HEK293 (cell line): Measurements from ENCODE around the gene ECT2.

ENCODE experiments used
- KLF16 ChIP-seq: fragments of 450-650 bp; formaldehyde crosslinking; IDR thresholded peaks from 2 replicates; pipeline ENCODE4 v1.5.1; 2017; ENCODE audit warnings: missing biosample characterization, missing genetic modification characterization
- KLF8 ChIP-seq: fragments of 450-650 bp; formaldehyde crosslinking; IDR thresholded peaks from 2 replicates; pipeline ENCODE4 v1.5.1; 2016; ENCODE audit warnings: missing biosample characterization, missing genetic modification characterization
- MZF1 ChIP-seq: fragments of 450-650 bp; formaldehyde crosslinking; IDR thresholded peaks from 2 replicates; pipeline ENCODE4 v1.5.1; 2017; ENCODE audit warnings: missing biosample characterization, missing genetic modification characterization, borderline replicate concordance
- SCRT1 ChIP-seq: fragments of 450-650 bp; formaldehyde crosslinking; IDR thresholded peaks from 2 replicates; pipeline ENCODE4 v1.5.1; 2016; ENCODE audit warnings: missing biosample characterization, missing genetic modification characterization, borderline replicate concordance
- TRIM28 ChIP-seq: IDR thresholded peaks from 2 replicates; pipeline ENCODE4 v1.6.1; 2011; ENCODE audit warnings: low read length, control low read depth, borderline replicate concordance
- WT1 ChIP-seq: fragments of 450-650 bp; formaldehyde crosslinking; IDR thresholded peaks from 2 replicates; pipeline ENCODE4 v1.5.1; 2016; ENCODE audit warnings: missing biosample characterization, missing genetic modification characterization
- ZBTB17 ChIP-seq: fragments of 450-650 bp; formaldehyde crosslinking; IDR thresholded peaks from 2 replicates; pipeline ENCODE4 v1.5.1; 2016; ENCODE audit warnings: missing biosample characterization, missing genetic modification characterization
- ZBTB21 ChIP-seq: fragments of 450-650 bp; formaldehyde crosslinking; IDR thresholded peaks from 2 replicates; pipeline ENCODE4 v1.5.1; 2017; ENCODE audit warnings: missing biosample characterization, missing genetic modification characterization
- ZFP69B ChIP-seq: fragments of 450-650 bp; formaldehyde crosslinking; IDR thresholded peaks from 2 replicates; pipeline ENCODE4 v1.5.1; 2016; ENCODE audit warnings: missing biosample characterization, missing genetic modification characterization
- ZNF133 ChIP-seq: fragments of 450-650 bp; formaldehyde crosslinking; IDR thresholded peaks from 2 replicates; pipeline ENCODE4 v1.5.1; 2016; ENCODE audit warnings: missing biosample characterization, missing genetic modification characterization
- ZNF174 ChIP-seq: fragments of 450-650 bp; formaldehyde crosslinking; IDR thresholded peaks from 2 replicates; pipeline ENCODE4 v1.5.0; 2017; ENCODE audit warnings: missing biosample characterization, mild to moderate bottlenecking, missing genetic modification characterization
- ZNF184 ChIP-seq: fragments of 450-650 bp; IDR thresholded peaks from 2 replicates; pipeline ENCODE4 v1.5.1; 2018; ENCODE audit warnings: missing biosample characterization, mild to moderate bottlenecking, missing genetic modification characterization
- ZNF24 ChIP-seq: fragments of 450-650 bp; formaldehyde crosslinking; IDR thresholded peaks from 2 replicates; pipeline ENCODE4 v1.5.1; 2016; ENCODE audit warnings: missing biosample characterization, missing genetic modification characterization
- ZNF266 ChIP-seq: fragments of 450-650 bp; formaldehyde crosslinking; IDR thresholded peaks from 2 replicates; pipeline ENCODE4 v1.5.1; 2016; ENCODE audit warnings: missing biosample characterization, missing genetic modification characterization, low read depth
- ZNF274 ChIP-seq, 2 experiments: fragments of 200-500 bp in 1 of 2; fragments of 450-650 bp in 1 of 2; sonication (Bioruptor generic) in 1 of 2; formaldehyde crosslinking in 1 of 2; IDR thresholded peaks; 2 replicates each; pipeline versions ENCODE4 v1.5.1 to v1.6.1; 2014 to 2016; ENCODE audit warnings: borderline replicate concordance in 1 of 2, inconsistent platforms in 1 of 2, low read length in 1 of 2, missing biosample characterization in 1 of 2, missing genetic modification characterization in 1 of 2
- ZNF426 ChIP-seq: fragments of 450-650 bp; formaldehyde crosslinking; IDR thresholded peaks from 2 replicates; pipeline ENCODE4 v1.5.1; 2017; ENCODE audit warnings: missing biosample characterization, missing genetic modification characterization, mild to moderate bottlenecking, inconsistent platforms, moderate library complexity
- ZNF48 ChIP-seq: fragments of 450-650 bp; formaldehyde crosslinking; IDR thresholded peaks from 2 replicates; pipeline ENCODE4 v1.5.1; 2016; ENCODE audit warnings: missing biosample characterization, missing genetic modification characterization
- ZNF510 ChIP-seq: fragments of 450-650 bp; formaldehyde crosslinking; IDR thresholded peaks from 2 replicates; pipeline ENCODE4 v1.5.1; 2018; ENCODE audit warnings: mild to moderate bottlenecking, missing genetic modification characterization, missing biosample characterization; ENCODE audit not compliant: insufficient replicate concordance
- ZNF558 ChIP-seq: fragments of 450-650 bp; formaldehyde crosslinking; IDR thresholded peaks from 2 replicates; pipeline ENCODE4 v1.5.1; 2016; ENCODE audit warnings: missing biosample characterization, missing genetic modification characterization
- ZNF560 ChIP-seq: fragments of 450-650 bp; formaldehyde crosslinking; IDR thresholded peaks from 2 replicates; pipeline ENCODE4 v1.5.1; 2017; ENCODE audit warnings: missing biosample characterization, missing genetic modification characterization, borderline replicate concordance
- ZNF571 ChIP-seq: fragments of 450-650 bp; formaldehyde crosslinking; IDR thresholded peaks from 2 replicates; pipeline ENCODE4 v1.5.0; 2017; ENCODE audit warnings: missing biosample characterization, missing genetic modification characterization
- ZNF621 ChIP-seq: fragments of 450-650 bp; formaldehyde crosslinking; IDR thresholded peaks from 2 replicates; pipeline ENCODE4 v1.5.1; 2017; ENCODE audit warnings: missing biosample characterization, missing genetic modification characterization
- ZNF626 ChIP-seq: fragments of 450-650 bp; sonication (Bioruptor Pico); formaldehyde crosslinking; IDR thresholded peaks from 2 replicates; pipeline ENCODE4 v1.5.1; 2018; ENCODE audit warnings: missing biosample characterization, missing genetic modification characterization, inconsistent platforms
- ZNF654 ChIP-seq: fragments of 450-650 bp; formaldehyde crosslinking; IDR thresholded peaks from 2 replicates; pipeline ENCODE4 v1.5.1; 2016; ENCODE audit warnings: low read depth, missing biosample characterization, missing genetic modification characterization
- ZNF677 ChIP-seq: fragments of 450-650 bp; IDR thresholded peaks from 2 replicates; pipeline ENCODE4 v1.5.0; 2018; ENCODE audit warnings: missing biosample characterization, mild to moderate bottlenecking, missing genetic modification characterization, moderate library complexity
- ZNF791 ChIP-seq: fragments of 450-650 bp; formaldehyde crosslinking; IDR thresholded peaks from 2 replicates; pipeline ENCODE4 v1.5.1; 2016; ENCODE audit warnings: missing biosample characterization, missing genetic modification characterization
- ZNF792 ChIP-seq: fragments of 450-650 bp; formaldehyde crosslinking; IDR thresholded peaks from 2 replicates; pipeline ENCODE4 v1.5.1; 2016; ENCODE audit warnings: missing biosample characterization, missing genetic modification characterization
- ZNF837 ChIP-seq: fragments of 450-650 bp; formaldehyde crosslinking; IDR thresholded peaks from 2 replicates; pipeline ENCODE4 v1.5.1; 2016; ENCODE audit warnings: missing biosample characterization, missing genetic modification characterization
- ZSCAN23 ChIP-seq: fragments of 450-650 bp; formaldehyde crosslinking; IDR thresholded peaks from 2 replicates; pipeline ENCODE4 v1.5.1; 2016; ENCODE audit warnings: missing biosample characterization, missing genetic modification characterization
- TF ChIP-seq, protein P1 (sequence below): fragments of 450-650 bp; formaldehyde crosslinking; IDR thresholded peaks from 2 replicates; pipeline ENCODE4 v1.5.1; 2016; ENCODE audit warnings: missing biosample characterization, missing genetic modification characterization
- TF ChIP-seq, protein P2 (sequence below): fragments of 450-650 bp; formaldehyde crosslinking; optimal IDR thresholded peaks from 2 replicates; pipeline ENCODE3; 2016; ENCODE audit warnings: missing biosample characterization, mild to moderate bottlenecking, missing genetic modification characterization
- TF ChIP-seq, protein P3 (sequence below): fragments of 450-650 bp; formaldehyde crosslinking; IDR thresholded peaks from 2 replicates; pipeline ENCODE4 v1.5.1; 2016; ENCODE audit warnings: missing biosample characterization, missing genetic modification characterization
- TF ChIP-seq, protein P4 (sequence below): fragments of 450-650 bp; formaldehyde crosslinking; IDR thresholded peaks from 2 replicates; pipeline ENCODE4 v1.5.1; 2016; ENCODE audit warnings: missing biosample characterization, missing genetic modification characterization

Gene ECT2

DNA sequence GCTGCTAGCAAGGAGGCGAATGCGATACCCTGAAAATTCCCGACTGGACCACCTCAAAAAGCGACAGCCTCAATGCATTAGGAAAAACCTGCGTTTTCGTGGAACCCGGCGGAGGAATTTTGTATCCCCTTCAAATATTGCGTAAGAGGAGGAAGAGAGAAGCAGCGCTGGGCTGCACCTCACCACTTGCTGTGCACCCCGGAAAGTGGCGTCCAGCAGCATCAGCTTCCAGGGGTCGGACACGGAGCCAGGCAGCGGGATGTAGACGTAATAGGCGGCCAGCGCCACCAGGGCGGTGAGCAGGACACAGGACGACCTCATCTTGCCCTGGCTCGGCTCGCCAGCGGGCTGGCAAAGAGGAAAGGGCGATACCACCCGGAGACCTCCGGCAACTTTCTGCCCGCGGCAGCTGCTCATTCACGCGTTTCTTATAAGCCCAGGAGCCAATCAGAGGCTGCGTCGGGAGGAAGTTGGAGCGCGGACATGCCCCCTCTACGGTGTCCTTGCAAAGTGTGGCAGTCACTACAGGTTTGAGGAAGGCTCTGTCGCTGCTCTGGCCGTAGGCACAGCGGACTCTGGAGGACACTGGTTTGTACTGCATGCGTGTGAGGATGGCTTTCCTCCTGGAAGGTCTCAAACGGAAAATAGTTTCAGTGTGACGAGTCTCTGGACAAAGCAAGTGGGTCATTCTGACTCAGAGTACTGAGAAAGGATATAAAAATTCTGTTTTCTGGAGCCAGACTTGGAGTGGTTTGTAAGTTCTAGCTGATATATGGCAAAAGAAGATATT lies 39.7 kb upstream of the ECT2 start, which contains the start of gene NCEH1 (continued):
- TF ChIP-seq, protein P1, sequence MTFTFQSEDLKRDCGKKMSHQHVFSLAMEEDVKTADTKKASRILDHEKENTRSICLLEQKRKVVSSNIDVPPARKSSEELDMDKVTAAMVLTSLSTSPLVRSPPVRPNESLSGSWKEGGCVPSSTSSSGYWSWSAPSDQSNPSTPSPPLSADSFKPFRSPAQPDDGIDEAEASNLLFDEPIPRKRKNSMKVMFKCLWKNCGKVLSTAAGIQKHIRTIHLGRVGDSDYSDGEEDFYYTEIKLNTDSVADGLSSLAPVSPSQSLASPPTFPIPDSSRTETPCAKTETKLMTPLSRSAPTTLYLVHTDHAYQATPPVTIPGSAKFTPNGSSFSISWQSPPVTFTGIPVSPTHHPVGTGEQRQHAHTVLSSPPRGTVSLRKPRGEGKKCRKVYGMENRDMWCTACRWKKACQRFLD (tag by site-specific recombination) = no peak
- TF ChIP-seq ZNF426 (no peak), ZBTB21 (no peak), ZFP69B (tag by site-specific recombination) (no peak), ZNF654 (tag by site-specific recombination) (peak; percentile 48), ZNF133 (tag by site-specific recombination) (no peak), ZBTB17 (tag by site-specific recombination) (no peak; the same call in none of the 2 replicates), ZNF791 (tag by site-specific recombination) (no peak), KLF16 (no peak), WT1 (tag by site-specific recombination) (no peak), ZNF837 (tag by site-specific recombination) (no peak), ZNF571 (tag by site-specific recombination) (no peak), ZSCAN23 (no peak), ZNF510 (no peak), ZNF48 (tag by site-specific recombination) (no peak), ZNF274 (IDR thresholded peaks at IDR 0.05; ENCODE audit: low read length) (no peak), ZNF274 (tag by site-specific recombination; IDR thresholded peaks at IDR 0.05; ENCODE audit: borderline replicate concordance) (no peak), ZNF174 (tag by site-specific recombination) (no peak), ZNF558 (tag by site-specific recombination) (no peak), ZNF184 (tag by site-specific recombination) (no peak), ZNF560 (no peak), MZF1 (tag by site-specific recombination) (no peak), KLF8 (tag by site-specific recombination) (no peak), ZNF677 (tag by site-specific recombination) (no peak), ZNF626 (tag by site-specific recombination) (no peak), ZNF266 (tag by site-specific recombination) (no peak), ZNF621 (tag by site-specific recombination) (no peak), TRIM28 (peak; percentile 57; the same call in 1 of the 2 replicates), ZNF792 (tag by site-specific recombination) (no peak), SCRT1 (tag by site-specific recombination) (no peak), ZNF24 (tag by site-specific recombination) (no peak)
- TF ChIP-seq, protein P2, sequence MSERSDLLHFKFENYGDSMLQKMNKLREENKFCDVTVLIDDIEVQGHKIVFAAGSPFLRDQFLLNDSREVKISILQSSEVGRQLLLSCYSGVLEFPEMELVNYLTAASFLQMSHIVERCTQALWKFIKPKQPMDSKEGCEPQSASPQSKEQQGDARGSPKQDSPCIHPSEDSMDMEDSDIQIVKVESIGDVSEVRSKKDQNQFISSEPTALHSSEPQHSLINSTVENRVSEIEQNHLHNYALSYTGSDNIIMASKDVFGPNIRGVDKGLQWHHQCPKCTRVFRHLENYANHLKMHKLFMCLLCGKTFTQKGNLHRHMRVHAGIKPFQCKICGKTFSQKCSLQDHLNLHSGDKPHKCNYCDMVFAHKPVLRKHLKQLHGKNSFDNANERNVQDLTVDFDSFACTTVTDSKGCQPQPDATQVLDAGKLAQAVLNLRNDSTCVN (tag by site-specific recombination) = peak; percentile 41
- TF ChIP-seq, protein P3, sequence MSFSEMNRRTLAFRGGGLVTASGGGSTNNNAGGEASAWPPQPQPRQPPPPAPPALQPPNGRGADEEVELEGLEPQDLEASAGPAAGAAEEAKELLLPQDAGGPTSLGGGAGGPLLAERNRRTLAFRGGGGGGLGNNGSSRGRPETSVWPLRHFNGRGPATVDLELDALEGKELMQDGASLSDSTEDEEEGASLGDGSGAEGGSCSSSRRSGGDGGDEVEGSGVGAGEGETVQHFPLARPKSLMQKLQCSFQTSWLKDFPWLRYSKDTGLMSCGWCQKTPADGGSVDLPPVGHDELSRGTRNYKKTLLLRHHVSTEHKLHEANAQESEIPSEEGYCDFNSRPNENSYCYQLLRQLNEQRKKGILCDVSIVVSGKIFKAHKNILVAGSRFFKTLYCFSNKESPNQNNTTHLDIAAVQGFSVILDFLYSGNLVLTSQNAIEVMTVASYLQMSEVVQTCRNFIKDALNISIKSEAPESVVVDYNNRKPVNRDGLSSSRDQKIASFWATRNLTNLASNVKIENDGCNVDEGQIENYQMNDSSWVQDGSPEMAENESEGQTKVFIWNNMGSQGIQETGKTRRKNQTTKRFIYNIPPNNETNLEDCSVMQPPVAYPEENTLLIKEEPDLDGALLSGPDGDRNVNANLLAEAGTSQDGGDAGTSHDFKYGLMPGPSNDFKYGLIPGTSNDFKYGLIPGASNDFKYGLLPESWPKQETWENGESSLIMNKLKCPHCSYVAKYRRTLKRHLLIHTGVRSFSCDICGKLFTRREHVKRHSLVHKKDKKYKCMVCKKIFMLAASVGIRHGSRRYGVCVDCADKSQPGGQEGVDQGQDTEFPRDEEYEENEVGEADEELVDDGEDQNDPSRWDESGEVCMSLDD (tag by site-specific recombination) = 0 out of 2 replicates have a peak, but pooled peaks have one; percentile 52
- TF ChIP-seq, protein P4, sequence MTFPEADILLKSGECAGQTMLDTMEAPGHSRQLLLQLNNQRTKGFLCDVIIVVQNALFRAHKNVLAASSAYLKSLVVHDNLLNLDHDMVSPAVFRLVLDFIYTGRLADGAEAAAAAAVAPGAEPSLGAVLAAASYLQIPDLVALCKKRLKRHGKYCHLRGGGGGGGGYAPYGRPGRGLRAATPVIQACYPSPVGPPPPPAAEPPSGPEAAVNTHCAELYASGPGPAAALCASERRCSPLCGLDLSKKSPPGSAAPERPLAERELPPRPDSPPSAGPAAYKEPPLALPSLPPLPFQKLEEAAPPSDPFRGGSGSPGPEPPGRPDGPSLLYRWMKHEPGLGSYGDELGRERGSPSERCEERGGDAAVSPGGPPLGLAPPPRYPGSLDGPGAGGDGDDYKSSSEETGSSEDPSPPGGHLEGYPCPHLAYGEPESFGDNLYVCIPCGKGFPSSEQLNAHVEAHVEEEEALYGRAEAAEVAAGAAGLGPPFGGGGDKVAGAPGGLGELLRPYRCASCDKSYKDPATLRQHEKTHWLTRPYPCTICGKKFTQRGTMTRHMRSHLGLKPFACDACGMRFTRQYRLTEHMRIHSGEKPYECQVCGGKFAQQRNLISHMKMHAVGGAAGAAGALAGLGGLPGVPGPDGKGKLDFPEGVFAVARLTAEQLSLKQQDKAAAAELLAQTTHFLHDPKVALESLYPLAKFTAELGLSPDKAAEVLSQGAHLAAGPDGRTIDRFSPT (tag by site-specific recombination) = peak; percentile 98
